Measurements from ENCODE around the gene NLRP14.

Gene NLRP14

GRCh38 chr11:7080900-7081299 lies 60.6 kb downstream of the NLRP14 start:
- DNase-seq: no peak
- TF ChIP-seq, protein P1, sequence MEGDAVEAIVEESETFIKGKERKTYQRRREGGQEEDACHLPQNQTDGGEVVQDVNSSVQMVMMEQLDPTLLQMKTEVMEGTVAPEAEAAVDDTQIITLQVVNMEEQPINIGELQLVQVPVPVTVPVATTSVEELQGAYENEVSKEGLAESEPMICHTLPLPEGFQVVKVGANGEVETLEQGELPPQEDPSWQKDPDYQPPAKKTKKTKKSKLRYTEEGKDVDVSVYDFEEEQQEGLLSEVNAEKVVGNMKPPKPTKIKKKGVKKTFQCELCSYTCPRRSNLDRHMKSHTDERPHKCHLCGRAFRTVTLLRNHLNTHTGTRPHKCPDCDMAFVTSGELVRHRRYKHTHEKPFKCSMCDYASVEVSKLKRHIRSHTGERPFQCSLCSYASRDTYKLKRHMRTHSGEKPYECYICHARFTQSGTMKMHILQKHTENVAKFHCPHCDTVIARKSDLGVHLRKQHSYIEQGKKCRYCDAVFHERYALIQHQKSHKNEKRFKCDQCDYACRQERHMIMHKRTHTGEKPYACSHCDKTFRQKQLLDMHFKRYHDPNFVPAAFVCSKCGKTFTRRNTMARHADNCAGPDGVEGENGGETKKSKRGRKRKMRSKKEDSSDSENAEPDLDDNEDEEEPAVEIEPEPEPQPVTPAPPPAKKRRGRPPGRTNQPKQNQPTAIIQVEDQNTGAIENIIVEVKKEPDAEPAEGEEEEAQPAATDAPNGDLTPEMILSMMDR (IDR thresholded peaks at IDR 0.05; ENCODE audit: low read depth, low read length, missing control alignments): no peak
- no peaks in the 10 kb centered on the region for H3K27me3 ChIP-seq (replicated peaks)
- no peak overlapping the region for H3K4me3 ChIP-seq (ENCODE audit: low read depth, low read length)
- H3K36me3 ChIP-seq (replicated peaks): no peaks in the 10 kb centered on the region
- in situ Hi-C loops (cut with HindIII; ENCODE audit: low pct_ligation_motif_present, low sequenced_read_pairs): no loop called here
- H3K27ac ChIP-seq: no peak overlapping the region

- Histone ChIP-seq H3K4me3 (ENCODE audit: low read depth, low read length) (no peak overlapping the region), H3K27me3 (replicated peaks) (no peaks in the 10 kb centered on the region), H3K36me3 (replicated peaks) (no peaks in the 10 kb centered on the region), H3K27ac (no peak overlapping the region)
- DNase-seq: no peak
- in situ Hi-C loops (cut with HindIII; ENCODE audit: low pct_ligation_motif_present, low sequenced_read_pairs): no loop called here
- TF ChIP-seq, protein P1 (IDR thresholded peaks at IDR 0.05; ENCODE audit: low read depth, low read length, missing control alignments): no peak
These were observed 61.2 kb downstream of the NLRP14 start for GRCh38 chr11:7081441-7081840.

- in situ Hi-C loops (cut with HindIII; ENCODE audit: low pct_ligation_motif_present, low sequenced_read_pairs): no loop called here
- DNase-seq: no peak
- Histone ChIP-seq H3K36me3 (replicated peaks) (no peaks in the 10 kb centered on the region), H3K4me3 (ENCODE audit: low read depth, low read length) (no peak within 1 kb of the TSS), H3K27ac (no peak within 1 kb of the TSS), H3K27me3 (replicated peaks) (no peaks in the 10 kb centered on the region)
- TF ChIP-seq, protein P1 (IDR thresholded peaks at IDR 0.05; ENCODE audit: low read depth, low read length, missing control alignments): peak; percentile 9
These were observed 68.6 kb downstream of the NLRP14 start, which contains the start of gene RBMXL2 for GRCh38 chr11:7088921-7089320. TSS of gene RBMXL2 (plus strand) at chr11:7088998. CDS start at chr11:7089121, 123 bp downstream.

GRCh38 chr11:7089328-7090251 lies 69.3 kb downstream of the NLRP14 start:
- Histone ChIP-seq H3K4me3 (ENCODE audit: low read depth, low read length) (no peak overlapping the region), H3K27ac (no peak overlapping the region), H3K27me3 (replicated peaks) (no peaks in the 10 kb centered on the region), H3K36me3 (replicated peaks) (no peaks in the 10 kb centered on the region)
- in situ Hi-C loops (cut with HindIII; ENCODE audit: low pct_ligation_motif_present, low sequenced_read_pairs): no loop called here
- TF ChIP-seq, protein P1 (IDR thresholded peaks at IDR 0.05; ENCODE audit: low read depth, low read length, missing control alignments): no peak
- no peak for DNase-seq

DNA sequence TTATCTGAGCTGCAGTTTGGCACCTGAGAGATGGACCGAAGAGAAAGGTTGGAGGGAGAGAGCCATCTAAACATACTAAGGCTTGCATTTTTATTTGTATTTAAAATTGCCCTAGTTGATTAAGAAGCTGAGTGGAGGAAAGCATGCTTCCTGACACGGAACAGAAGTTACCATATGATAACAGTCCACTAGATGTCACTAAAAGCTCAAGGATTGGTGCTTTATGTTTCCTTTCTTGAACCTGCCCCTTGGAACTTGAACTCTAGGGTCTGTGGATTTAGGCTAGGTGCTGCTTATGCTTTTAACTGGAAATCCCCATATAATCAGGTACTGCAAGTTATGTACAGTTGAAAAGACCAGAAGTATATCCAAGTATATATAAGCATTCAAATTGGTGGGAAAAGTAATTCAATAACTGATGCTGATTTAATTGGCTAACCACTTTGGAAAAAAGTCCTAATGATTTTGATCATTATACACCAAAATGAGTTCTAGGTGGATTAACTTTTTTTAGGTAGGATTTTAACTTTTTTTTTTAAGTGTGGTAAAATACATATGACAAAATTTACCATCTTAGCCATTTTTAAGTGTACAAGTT lies 78.1 kb downstream of the NLRP14 start:
- H3K27ac ChIP-seq: no peak overlapping the region
- in situ Hi-C loops (cut with HindIII; ENCODE audit: low pct_ligation_motif_present, low sequenced_read_pairs): no loop called here
- H3K27me3 ChIP-seq (replicated peaks): no peaks in the 10 kb centered on the region
- H3K36me3 ChIP-seq (replicated peaks): no peaks in the 10 kb centered on the region
- DNase-seq: peak; percentile 13
- TF ChIP-seq, protein P1 (IDR thresholded peaks at IDR 0.05; ENCODE audit: low read depth, low read length, missing control alignments): peak; percentile 62
- no peak overlapping the region for H3K4me3 ChIP-seq (ENCODE audit: low read depth, low read length)
